ENCODE measurements around the gene GRB10.

GRB10 gene

DNA sequence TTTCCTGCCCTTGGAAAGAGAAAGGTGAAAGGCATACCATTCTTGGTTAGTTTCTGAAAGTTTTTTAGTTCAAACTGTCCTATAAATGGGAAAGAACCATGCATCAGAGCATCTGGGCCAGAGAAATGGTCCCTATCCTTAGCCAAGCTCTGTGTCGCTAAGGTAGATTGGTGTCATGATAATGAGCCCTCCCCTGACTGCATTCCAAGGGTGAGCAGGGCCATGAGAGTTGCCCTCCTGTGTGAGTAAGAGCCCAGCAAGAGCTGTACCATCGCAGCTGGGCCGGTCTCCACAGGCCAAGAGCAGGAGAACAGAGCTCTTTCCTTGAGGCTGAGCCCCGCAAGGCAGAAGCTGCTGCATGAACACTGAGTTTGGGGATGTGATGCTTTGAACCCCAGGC is 30.3 kb downstream of the GRB10 start:
- no peak for DNase-seq (ENCODE audit: low spot score)
- in situ Hi-C loops (cut with MboI; ENCODE audit: low pct_unique_long_range_greater_than_20kb, low sequenced_read_pairs, unreplicated experiment), result no loop called here
- TF ChIP-seq CTCF (IDR thresholded peaks at IDR 0.05; ENCODE audit: extremely low read depth, insufficient read depth, missing control alignments), result no peak

GRCh38 chr7:50751146-50751545 is 31.6 kb downstream of the GRB10 start:
- in situ Hi-C loops (cut with MboI; ENCODE audit: low pct_unique_long_range_greater_than_20kb, low sequenced_read_pairs, unreplicated experiment), result no loop called here
- TF ChIP-seq CTCF (IDR thresholded peaks at IDR 0.05; ENCODE audit: extremely low read depth, insufficient read depth, missing control alignments), result no peak
- no peak for DNase-seq (ENCODE audit: low spot score)

GRCh38 chr7:50749896-50750295 is 32.8 kb downstream of the GRB10 start:
- no peak for DNase-seq (ENCODE audit: low spot score)
- TF ChIP-seq CTCF (IDR thresholded peaks at IDR 0.05; ENCODE audit: extremely low read depth, insufficient read depth, missing control alignments), result no peak
- in situ Hi-C loops (cut with MboI; ENCODE audit: low pct_unique_long_range_greater_than_20kb, low sequenced_read_pairs, unreplicated experiment), result no loop called here

GRCh38 chr7:50748472-50748871 is 34.2 kb downstream of the GRB10 start:
- in situ Hi-C loops (cut with MboI; ENCODE audit: low pct_unique_long_range_greater_than_20kb, low sequenced_read_pairs, unreplicated experiment), result no loop called here
- no peak for TF ChIP-seq CTCF (IDR thresholded peaks at IDR 0.05; ENCODE audit: extremely low read depth, insufficient read depth, missing control alignments)
- DNase-seq (ENCODE audit: low spot score), result no peak

- in situ Hi-C loops (cut with MboI; ENCODE audit: low pct_unique_long_range_greater_than_20kb, low sequenced_read_pairs, unreplicated experiment), result no loop called here
- no peak for TF ChIP-seq CTCF (IDR thresholded peaks at IDR 0.05; ENCODE audit: extremely low read depth, insufficient read depth, missing control alignments)
- DNase-seq (ENCODE audit: low spot score), result no peak
Measured at GRCh38 chr7:50745835-50746234, 36.9 kb downstream of the GRB10 start.

DNA sequence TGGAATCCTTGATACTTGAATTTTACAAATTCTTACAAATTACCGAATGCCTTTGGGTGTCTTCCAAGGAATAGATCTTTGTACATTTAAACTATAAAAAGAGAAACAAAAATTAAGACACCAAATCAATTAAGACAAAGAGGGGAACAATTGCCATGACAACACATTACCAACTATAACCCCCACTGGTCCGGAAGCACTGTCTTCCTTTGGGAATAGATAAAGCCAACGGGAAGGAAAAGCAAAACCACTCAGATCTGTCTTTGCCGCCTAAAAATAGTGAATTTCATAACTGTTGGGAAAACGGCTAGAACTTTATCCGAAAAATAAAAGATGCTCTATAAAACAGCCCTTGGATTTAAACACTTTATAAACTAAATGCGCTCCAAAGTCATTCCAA is 37.4 kb downstream of the GRB10 start:
- in situ Hi-C loops (cut with MboI; ENCODE audit: low pct_unique_long_range_greater_than_20kb, low sequenced_read_pairs, unreplicated experiment), result no loop called here
- DNase-seq (ENCODE audit: low spot score), result no peak
- no peak for TF ChIP-seq CTCF (IDR thresholded peaks at IDR 0.05; ENCODE audit: extremely low read depth, insufficient read depth, missing control alignments)

GRCh38 chr7:50743893-50744292 is 38.8 kb downstream of the GRB10 start:
- DNase-seq (ENCODE audit: low spot score), result no peak
- in situ Hi-C loops (cut with MboI; ENCODE audit: low pct_unique_long_range_greater_than_20kb, low sequenced_read_pairs, unreplicated experiment), result no loop called here
- TF ChIP-seq CTCF (IDR thresholded peaks at IDR 0.05; ENCODE audit: extremely low read depth, insufficient read depth, missing control alignments), result no peak
